NCI-H345 treated with DMSO at 0.1 percent for 48 hours (cell line): ENCODE data around the gene GRIK1.

Source experiments
- DNase-seq: peaks from one replicate; lab custom pipeline; 2025; ENCODE audit not compliant: unreplicated experiment; lab: John Stamatoyannopoulos, UW

GRIK1 gene

DNA sequence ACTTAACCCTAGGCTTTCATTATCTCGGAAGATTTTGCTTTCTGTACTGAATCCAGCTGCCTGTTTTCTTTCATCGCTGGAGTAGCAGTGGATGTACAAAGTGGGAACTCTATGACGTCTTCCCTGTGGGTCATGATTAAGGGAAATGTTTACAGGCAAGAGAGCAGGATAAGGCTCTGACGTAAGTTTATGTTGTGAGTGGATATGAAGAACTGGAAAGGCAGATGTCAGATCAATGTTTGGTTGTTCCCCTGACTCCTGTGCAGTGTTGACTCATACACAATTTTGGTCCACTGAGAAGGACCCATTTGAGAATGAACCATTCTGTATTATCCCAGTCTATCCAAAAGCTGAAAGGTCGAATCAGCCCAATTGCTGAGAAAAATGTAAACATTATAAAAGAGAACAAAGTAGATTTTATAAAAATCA, 292.4 kb downstream of the GRIK1 start:
- no peak for DNase-seq

DNA sequence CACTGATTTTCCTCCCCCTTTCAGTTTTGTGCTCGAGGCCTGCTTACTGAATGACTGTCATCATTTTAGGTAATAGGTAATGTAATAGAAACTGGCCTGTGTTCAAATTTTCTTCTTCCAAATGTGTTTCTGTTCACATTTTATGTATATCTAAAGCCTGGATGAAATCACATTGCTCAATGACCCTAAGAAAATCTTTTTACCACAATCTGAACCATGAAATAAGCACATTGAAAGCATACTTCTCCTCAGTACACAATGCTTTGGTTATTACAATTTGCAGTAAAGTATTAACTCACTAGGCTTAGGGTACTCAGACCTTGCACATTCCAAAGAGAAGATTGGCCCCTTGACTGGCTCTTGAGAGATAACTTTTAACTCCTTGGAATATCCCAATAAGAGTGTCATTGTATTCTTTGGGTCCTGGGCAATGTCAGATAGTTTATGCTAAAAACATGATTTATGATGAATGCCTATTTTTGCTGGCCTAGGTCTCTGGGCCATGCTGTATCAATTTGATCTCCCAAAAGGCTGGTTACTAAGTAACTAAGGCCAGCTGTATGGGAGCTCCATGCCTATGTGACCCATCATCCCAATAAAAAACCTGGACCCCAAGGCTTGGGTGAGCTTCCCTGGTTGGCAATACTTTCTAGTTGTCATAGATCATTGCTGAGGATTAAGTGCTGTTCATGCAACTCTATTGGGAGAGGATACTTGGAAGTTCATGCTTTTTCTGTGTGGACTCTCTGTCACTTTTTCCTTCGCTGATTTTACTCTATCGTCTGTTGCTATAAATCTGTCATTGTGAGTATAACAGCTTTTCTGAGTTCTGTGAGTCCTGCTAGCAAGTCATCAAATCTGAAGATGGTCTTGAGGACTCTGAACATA, 293.9 kb downstream of the GRIK1 start:
- DNase-seq: no peak

DNA sequence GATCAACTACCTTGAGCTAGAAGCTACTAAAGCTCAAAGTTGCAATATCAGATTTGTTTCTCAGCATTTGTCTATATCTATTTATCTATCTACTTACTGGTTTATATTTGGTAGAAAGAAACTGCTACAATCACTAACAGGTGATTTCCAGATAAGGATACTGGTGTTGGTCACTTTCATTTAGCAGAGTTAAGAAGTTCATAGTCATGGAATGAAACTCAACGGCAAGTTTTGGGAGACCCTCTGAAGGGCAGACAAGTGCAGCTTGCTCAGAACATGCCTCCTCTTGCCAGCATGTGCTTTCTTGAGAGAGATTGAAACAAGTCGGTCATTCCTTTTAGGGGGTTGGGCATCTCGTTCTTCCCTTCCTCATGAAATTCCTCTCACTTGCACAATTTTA, 296.5 kb downstream of the GRIK1 start:
- DNase-seq: no peak

DNA sequence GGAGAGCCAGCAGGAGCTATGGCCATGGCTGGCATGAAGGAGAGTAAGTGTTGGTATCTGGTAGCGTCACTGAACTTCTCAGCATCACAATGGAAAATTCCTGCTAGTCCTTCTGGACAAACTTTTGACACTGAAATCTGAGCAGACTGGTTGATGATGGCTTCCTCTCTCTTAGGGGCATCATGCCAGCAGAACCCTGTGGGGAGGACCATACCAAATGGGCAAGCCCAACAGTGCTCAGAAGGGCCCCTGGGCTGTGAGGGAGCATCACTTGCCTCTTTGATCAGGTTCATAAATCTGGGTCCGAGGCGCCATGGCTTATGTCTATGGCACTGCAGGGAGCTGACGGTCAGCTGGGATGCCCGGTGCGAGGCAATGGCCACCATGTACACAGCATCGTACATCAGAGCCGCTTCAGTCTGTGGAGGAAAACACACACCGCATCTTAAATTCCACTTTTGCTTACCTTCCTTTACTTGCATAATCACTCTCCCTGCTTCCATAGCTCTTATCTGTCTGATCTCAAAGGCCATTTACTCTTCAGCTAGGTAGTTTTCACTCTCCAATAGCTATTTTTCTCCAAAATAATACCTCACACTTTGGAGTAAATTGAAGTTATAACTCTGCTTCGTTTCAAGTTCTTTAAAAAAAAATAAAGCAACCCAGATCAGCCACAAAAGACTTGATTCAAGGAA, 297.1 kb downstream of the GRIK1 start:
- no peak for DNase-seq

DNA sequence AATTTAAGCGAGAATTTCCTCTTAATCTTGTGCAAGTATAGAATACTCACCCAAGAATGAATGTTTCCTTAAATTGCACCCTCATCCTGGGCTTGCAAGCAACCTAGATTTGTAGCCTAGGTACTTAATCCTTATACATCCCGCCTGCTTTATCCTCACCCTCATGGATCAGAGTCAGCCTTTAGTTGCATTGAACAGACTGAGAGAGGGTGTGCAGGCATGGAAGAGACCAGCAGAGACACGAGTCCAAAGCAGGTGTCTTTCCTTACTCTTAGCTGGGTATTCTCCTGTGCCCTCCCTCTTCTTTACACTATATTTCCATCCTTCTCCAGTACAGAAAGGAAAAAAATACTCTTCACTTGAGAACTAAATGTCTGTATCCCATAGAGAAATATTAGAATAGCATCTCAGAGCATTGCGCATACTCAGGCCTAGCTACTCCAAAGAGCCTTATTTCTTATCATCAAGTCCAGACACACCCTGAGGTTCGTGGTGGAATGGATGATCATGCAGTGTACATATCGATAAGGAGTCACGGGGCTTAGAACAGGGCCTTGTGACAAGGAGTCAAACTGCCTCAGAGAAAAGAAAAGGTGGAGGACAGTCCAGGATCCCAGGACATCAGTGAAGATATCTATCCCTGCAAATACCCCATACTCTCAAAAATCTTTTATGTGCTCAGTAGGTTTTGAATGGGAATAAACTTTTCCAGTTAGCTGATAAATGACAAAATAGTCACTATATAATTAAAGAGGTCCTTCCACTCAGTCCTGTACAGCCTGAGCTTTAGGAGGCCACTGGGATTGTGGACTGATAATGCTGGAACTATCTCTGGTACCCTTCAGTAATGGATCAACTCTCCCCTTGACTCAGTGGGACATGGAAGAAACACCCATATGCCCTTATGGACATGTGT, 297.9 kb downstream of the GRIK1 start:
- no peak for DNase-seq

DNA sequence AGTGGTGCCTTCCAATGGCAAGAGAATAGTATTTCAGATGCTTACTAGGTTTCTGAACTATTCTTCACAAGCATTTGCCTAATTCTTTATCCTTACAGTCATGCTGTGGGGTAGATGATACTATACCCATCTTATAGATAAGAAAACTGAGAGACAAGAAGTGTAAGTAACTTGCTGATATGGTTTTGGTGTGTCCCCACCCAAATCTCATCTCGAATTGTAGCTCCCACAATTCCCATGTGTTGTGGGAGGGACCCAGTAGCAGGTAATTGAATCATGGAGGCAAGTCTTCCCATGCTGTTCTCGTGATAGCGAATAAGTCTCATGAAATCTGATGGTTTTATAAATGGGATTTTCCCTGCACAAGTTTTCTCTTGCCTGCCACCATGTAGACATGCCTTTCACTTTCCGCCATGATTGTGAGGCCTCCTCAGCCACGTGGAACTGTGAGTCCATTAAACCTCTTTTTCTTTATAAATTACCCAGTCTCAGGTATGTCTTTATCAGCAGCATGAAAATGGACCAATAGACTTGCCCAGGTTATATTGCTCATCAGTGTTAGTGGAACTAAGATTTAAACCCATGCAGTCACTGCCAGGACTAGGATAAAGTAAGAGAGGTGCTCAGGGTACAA, 298.7 kb downstream of the GRIK1 start:
- no peak for DNase-seq

DNA sequence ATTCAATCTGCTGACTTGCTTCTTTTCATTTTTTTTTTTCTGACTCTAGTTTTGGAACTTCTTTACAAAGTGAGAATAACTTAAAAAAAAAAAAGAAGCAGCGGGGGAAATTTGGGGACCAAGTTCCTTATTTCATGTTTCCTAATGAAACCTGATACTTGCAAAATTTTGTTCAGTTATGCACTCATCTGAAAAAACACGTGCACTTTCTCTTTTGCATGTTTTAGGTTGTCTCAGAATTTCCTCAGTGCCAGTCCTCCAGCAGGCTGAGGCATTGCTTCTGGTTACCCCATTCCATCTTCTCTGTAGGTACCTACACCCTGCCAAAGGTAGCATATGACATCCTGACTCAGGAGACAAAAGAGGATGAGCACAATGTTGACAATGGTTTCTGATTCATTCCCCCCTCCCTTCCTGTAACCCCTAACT, 299.7 kb downstream of the GRIK1 start:
- no peak for DNase-seq

DNA sequence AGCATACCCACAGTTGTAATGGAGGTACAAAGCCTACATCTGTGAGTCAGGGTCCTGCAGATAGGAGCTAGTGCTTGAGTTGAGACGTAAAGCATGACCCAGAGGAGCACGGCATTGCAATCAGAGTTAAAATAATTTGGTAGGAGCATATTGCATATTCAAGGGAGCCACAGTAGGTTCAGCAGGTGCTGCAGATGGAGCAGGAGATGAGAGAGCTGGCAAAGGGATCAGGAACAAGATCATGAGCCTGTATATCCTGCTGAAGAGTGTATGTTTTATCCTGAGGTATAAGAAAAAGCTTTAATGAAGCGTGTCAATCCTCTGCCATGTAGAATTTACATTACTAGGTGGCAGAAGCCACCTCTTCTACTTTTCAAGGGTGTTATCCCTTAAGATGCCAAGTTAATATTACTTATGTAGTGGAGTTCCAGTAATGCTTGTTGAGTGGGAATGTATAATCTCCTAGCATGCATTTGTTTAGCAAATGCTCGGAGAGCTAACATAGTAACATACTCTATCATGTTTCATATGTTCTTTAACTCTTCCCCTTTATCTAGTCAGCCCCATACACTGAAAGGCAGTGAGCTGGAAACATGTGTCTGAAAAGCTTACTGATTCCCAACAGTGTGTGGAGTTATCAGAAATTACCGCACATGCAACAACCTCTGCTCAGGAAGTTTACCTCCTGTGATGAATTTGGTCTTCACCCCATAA, 300.3 kb downstream of the GRIK1 start:
- no peak for DNase-seq

DNA sequence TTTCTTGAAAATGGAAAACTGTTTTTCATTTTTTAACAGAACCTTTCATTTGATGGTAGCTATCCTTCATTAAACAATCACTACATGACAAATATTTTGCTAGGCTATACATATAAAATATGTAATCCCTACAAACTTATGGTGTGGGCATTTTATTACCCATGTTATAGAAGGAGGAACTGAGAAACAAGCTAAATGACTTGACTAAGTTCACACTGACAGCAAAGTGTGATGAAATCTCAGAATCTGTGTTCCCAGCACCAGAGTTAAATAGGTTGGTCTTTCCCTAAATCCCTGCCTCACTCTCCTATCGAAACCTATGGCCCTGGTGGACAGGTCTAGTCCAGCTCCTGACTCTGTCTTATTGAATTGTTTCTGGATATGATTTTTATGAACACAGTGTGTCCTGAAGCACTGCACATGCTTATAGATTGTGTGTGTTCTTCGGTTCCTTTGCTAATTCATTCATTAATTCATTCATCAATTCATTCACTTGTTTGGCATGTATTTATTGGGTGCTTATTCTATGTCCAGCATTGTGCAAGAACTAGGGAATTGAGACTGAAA, 301.0 kb downstream of the GRIK1 start:
- DNase-seq: no peak

DNA sequence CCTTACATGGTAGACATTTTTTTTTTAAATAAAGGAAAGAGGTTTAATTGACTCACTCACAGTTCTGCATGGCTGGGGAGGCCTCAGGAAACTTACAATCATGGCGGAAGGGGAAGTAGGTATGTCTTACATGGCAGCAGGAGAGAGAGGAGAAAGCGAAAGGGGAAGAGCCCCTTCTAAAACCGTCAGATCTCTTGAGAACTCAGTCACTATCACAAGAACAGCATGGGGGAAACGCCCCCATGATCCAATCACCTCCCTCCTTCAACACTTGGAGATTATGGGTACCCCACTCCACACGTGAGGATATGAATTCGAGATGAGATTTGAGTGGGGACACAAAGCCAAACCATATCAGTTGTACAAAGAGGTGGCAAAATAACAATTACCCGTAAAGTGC, 301.7 kb downstream of the GRIK1 start:
- DNase-seq: no peak

DNA sequence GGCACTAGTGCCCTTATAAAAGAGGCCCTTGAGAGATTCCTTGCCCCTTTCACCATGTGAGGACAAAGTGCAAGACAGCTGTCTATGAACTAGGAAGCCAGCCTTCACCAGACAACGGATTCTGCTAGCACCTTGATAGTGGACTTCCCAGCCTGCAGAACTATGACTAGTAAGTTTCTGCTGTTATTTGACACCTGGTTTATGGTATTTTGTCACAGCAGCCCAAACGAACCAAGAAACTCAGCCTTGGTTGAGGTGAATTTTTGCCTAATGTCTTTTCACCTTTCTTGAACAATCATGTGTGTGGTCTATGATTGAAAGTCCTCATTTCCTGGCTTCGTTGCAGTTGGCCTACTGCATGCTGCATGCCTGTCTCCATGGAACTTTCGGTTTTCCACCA, 302.2 kb downstream of the GRIK1 start:
- DNase-seq: no peak

DNA sequence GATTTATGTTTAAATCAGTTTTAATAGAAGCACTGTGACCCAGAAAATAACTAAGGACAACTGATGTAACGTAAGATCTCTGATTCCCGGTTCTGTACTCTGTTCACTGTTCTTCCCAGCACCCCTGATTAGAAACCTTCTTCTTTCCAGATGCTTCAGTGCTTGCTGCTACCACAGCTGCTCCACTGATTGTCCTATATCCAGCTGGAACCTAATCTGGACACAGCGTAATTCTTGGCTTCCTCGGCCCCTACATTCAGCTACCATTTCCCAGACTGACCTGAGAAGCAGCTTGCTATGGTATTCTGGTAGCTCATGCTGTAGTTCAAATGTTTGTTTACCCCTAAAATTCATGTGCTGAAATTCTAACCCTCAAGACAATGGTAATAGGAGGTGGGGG, 302.7 kb downstream of the GRIK1 start:
- DNase-seq: no peak

DNA sequence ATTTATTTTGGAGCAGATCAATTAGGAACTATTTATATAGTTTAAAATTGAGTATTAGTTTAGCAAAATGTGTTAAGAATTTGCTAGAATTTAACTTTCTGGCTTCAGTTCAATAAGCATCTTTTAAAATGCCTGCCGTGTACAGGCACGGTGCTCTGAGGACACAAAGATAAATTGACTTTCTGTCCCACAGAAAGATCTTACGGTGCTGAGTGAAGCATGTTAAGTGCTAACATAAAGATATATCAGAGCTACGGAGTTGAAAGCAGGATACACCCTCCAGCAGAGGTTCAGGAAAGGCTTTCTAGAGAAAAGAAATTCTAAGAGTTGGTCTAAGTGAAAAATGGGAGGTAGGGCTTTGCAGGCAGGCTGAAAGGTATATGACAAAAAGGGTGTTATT, 305.4 kb downstream of the GRIK1 start:
- DNase-seq: no peak

DNA sequence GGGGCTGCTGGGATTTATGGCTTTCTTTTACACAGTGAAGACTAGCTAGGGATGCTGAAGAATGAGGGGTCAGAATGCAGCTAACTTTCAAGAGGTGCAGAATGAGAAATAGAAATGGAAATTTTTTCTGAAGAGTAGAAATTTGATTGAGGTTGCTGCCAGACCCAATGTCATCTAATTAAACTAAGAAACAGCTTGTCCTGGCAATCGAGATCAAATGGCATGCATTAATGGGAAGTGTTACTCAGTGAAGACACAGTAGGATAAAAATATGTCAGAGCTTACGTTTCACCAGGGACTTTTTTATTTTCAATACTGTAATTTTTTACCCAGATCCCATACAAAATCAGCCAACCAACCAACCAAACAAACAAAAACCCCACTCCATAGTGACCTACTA, 306.0 kb downstream of the GRIK1 start:
- no peak for DNase-seq

DNA sequence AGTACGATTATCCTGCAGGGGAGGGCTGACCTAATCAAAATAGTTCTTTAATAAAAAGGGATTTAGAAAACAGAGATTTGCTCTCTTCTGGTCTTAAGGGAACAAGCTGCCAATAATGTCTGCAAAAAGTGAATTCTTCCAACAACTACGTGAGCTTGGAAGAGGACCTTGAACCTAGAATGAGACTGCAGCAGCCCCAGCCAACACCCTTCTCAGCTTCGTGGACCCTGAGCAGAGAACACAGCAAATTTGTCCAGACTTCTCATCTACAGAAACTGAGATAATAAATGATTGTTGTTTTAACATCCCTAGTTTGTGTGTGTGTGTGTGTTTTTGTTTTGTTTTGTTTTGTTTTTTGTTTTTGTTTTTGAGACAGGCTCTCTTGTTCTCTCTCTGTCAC, 309.4 kb downstream of the GRIK1 start:
- no peak for DNase-seq

DNA sequence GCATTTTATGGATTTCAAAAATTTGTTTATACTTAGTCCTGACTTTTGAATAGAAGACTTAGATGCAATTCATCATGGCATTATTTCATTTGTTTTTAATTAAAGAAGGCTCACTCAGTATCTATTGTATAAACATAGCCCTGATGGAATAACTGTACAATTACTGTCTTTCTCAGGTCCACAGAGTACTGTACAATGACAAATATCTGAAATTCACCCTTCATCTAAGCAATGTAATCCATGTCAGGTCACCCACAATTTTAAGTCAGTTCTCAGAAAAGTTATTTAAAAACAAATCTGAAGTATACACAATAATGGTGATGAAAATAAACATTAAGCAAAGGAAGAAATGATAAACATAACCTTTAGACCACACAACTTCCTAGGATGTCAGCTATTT, 311.9 kb downstream of the GRIK1 start:
- no peak for DNase-seq

DNA sequence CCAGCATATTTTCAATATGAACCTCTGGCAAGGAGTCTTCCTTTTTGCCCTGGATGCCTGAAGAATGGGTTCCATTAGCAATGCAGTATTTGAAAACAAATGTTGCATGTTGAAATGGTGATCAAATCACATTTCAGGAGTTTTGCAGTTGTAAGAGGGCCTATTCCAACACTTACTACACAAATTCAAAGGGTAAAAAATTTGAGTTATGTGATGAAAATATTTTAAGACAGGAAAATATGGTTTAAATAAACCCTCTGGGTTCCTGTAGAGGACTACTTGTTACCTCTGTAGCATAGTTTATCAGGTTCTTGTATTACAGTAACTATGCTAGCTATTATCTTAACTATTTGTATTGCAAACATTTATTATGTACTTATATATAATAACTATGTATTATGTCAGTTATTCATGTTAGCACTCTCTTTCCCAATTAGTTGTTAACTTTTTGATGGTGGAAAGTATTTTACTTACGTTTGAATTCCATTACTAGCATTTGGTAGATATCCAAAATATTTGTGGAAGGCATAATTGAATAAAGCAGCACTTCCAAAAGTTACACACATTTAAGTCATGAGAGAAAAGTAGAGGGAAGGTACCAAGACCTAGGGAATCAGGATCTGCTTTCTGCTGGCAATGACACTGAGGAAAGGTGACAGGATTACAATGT, 312.9 kb downstream of the GRIK1 start:
- no peak for DNase-seq

DNA sequence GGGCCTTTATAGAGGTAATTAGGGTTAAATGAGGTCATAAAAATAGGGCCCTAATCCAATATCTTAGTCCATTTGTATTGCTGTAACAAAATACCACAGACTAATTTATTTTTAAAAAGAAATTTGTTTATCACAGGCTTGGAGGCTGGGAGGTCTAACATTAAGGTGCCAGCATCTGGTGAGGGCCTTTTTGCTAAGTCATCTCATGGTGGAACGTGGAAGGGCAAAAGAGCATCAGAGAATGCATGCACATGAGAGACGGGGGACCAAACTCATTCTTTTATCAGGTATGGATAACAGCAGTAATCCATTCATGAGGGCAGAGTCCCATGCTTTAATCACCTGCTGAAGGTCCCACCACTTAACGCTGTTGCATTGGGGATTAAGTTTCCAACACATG, 313.8 kb downstream of the GRIK1 start:
- no peak for DNase-seq

DNA sequence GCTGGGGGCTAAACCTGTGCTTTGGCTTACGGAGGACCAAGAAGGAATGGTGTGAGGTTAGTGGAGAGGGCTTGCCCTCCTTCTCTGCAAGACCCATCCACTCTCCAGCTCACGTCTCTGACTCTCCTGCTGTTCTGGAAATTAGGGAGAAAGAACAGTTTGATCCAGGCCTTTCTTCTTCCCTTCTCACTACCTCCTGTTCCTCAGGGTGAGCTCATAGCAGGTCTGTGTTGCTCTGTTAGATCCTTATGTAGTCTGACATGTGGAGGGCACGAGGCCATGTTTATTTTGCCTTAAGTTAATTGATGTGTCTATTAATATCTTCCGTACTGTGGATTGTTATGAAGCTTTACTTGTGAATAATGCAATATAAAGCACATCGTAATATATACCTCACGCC, 315.0 kb downstream of the GRIK1 start:
- no peak for DNase-seq
